ENCODE results near the gene NXF1.
"Not testable (repeated sequence)": the region's sequence is repeated elsewhere in the genome, so short reads cannot be mapped to it uniquely, and the experiment has no call there.

- not testable (repeated sequence) for TF ChIP-seq CTCF (IDR thresholded peaks at IDR 0.05; ENCODE audit: low read depth, low read length, missing input control); TAF1 (conservative IDR thresholded peaks at IDR 0.05); GABPA (IDR thresholded peaks at IDR 0.05 in 1 of 2, conservative IDR thresholded peaks at IDR 0.05 in 1 of 2); ATF3 (IDR thresholded peaks at IDR 0.05); HNF4G (IDR thresholded peaks at IDR 0.05); RAD21 (IDR thresholded peaks at IDR 0.05); REST (IDR thresholded peaks at IDR 0.05); YY1 (IDR thresholded peaks at IDR 0.05); MAX (IDR thresholded peaks at IDR 0.05); RXRA (IDR thresholded peaks at IDR 0.05); SP1 (IDR thresholded peaks at IDR 0.05)
These were observed 22.9 kb upstream of the NXF1 start for GRCh38 chr11:62828130-62828529.

Measured in liver (tissue), 3 donors.